SU-DHL-6 (cell line): Measurements from ENCODE around the gene TARS3.
"Not testable (repeated sequence)": the region's sequence is repeated elsewhere in the genome, so short reads cannot be mapped to it uniquely, and the experiment has no call there.

Source experiments
- H2AFZ ChIP-seq: fragments of 200-600 bp; sonication (generic); 2 replicates; pipeline ENCODE4 v1.6.1; 2014; ENCODE audit warnings: low read depth, mild to moderate bottlenecking, moderate library complexity, mixed read lengths, antibody characterized with exemption, low read length; ENCODE audit not compliant: severe bottlenecking
- H3F3A ChIP-seq: fragments of 200-600 bp; shearing (Covaris generic); 2 replicates; pipeline ENCODE4 v1.6.0; 2016; ENCODE audit warnings: antibody characterized with exemption, mild to moderate bottlenecking; ENCODE audit not compliant: insufficient read depth
- H3K27ac ChIP-seq: fragments of 200-600 bp; sonication (generic); 2 replicates; pipeline ENCODE4 v1.5.1; 2016; ENCODE audit warnings: low read depth, mild to moderate bottlenecking, low read length, moderate library complexity, mixed read lengths
- H3K27me3 ChIP-seq: fragments of 200-600 bp; sonication (generic), shearing (Covaris generic); 2 replicates; pipeline ENCODE4 v1.6.0; 2014; ENCODE audit warnings: mild to moderate bottlenecking, low read length
- H3K36me3 ChIP-seq: fragments of 200-600 bp; sonication (generic); 2 replicates; pipeline ENCODE4 v1.6.1; 2014; ENCODE audit warnings: mild to moderate bottlenecking, low read length, mixed read lengths
- H3K4me2 ChIP-seq: fragments of 300-600, 200-600 bp; shearing (Covaris generic), sonication (generic); 2 replicates; pipeline ENCODE4 v1.6.0; 2014; ENCODE audit warnings: low read length, low read depth, mild to moderate bottlenecking; ENCODE audit not compliant: poor library complexity, severe bottlenecking
- H3K4me3 ChIP-seq: fragments of 200-600 bp; sonication (generic); 2 replicates; pipeline ENCODE4 v1.5.1; 2014; ENCODE audit warnings: antibody characterized with exemption, low read length, mild to moderate bottlenecking, mixed read lengths; ENCODE audit not compliant: insufficient read depth, poor library complexity, severe bottlenecking
- H3K79me2 ChIP-seq: fragments of 200-600 bp; sonication (generic); 2 replicates; pipeline ENCODE4 v1.6.1; 2014; ENCODE audit warnings: mild to moderate bottlenecking, low read length, moderate library complexity; ENCODE audit not compliant: insufficient read depth
- H3K9ac ChIP-seq: fragments of 200-600 bp; sonication (generic); 2 replicates; pipeline ENCODE4 v1.7.0; 2014; ENCODE audit warnings: mild to moderate bottlenecking, low read length
- H3K9me2 ChIP-seq: fragments of 200-600 bp; sonication (generic); replicated peaks from 2 replicates; pipeline ENCODE4 v1.6.1; 2014; ENCODE audit warnings: low read length; ENCODE audit not compliant: insufficient read depth
- H3K9me3 ChIP-seq: fragments of 200-600 bp; sonication (generic); 2 replicates; pipeline ENCODE4 v1.6.1; 2014; ENCODE audit warnings: low read length, mixed read lengths; ENCODE audit not compliant: insufficient read depth
- H4K20me1 ChIP-seq: fragments of 200-600 bp; sonication (generic); 2 replicates; pipeline ENCODE4 v1.6.1; 2014; ENCODE audit warnings: low read depth, mild to moderate bottlenecking, antibody characterized with exemption, low read length, moderate library complexity, mixed read lengths
- CTCF ChIP-seq: fragments of 200-600 bp; sonication (generic); IDR thresholded peaks from one replicate; pipeline ENCODE4 v1.5.1; 2017; ENCODE audit warnings: antibody characterized with exemption, mild to moderate bottlenecking, low read length, moderate library complexity; ENCODE audit not compliant: insufficient read depth, poor library complexity, severe bottlenecking
- EZH2phosphoT487 ChIP-seq: fragments of 200-600 bp; sonication (generic), shearing (Covaris generic); conservative IDR thresholded peaks from 2 replicates; pipeline ENCODE4 v1.6.1; 2018; ENCODE audit warnings: mild to moderate bottlenecking, antibody characterized with exemption, low read length, moderate library complexity, mixed read lengths

The TARS3 gene

GRCh38 chr15:101637038-101637437 lies 87.2 kb downstream of the TARS3 start:
- peaks cover 4% of the 10 kb centered on the region; the same call in 1 of the 2 replicates for H4K20me1 ChIP-seq

GRCh38 chr15:101635944-101636727 lies 88.1 kb downstream of the TARS3 start:
- Histone ChIP-seq H3K4me3 (no peak overlapping the region), H3K27me3 (no peaks in the 10 kb centered on the region), H3F3A (no peaks in the 10 kb centered on the region), H3K4me2 (no peak overlapping the region), H4K20me1 (peaks cover 4% of the 10 kb centered on the region; the same call in 1 of the 2 replicates), H3K9ac (no peak overlapping the region), H2AFZ (no peak overlapping the region), H3K79me2 (no peaks in the 10 kb centered on the region; the same call in 1 of the 2 replicates), H3K9me3 (no peaks in the 10 kb centered on the region), H3K9me2 (no peaks in the 10 kb centered on the region), H3K27ac (no peak overlapping the region), H3K36me3 (no peaks in the 10 kb centered on the region)
- TF ChIP-seq EZH2phosphoT487 (no peak), CTCF (no peak)

More at GRCh38 chr15:101637038-101637437, 87.2 kb downstream of the TARS3 start:
- Histone ChIP-seq H3K36me3 (no peaks in the 10 kb centered on the region; the same call in 1 of the 2 replicates), H3K9me2 (no peaks in the 10 kb centered on the region), H3K4me3 (no peak overlapping the region), H3K27ac (no peak overlapping the region), H2AFZ (no peak overlapping the region), H3K4me2 (no peak overlapping the region), H3F3A (peaks cover 8% of the 10 kb centered on the region; the same call in 1 of the 2 replicates), H3K79me2 (no peaks in the 10 kb centered on the region; the same call in 1 of the 2 replicates), H3K9me3 (no peaks in the 10 kb centered on the region), H3K9ac (no peak overlapping the region), H3K27me3 (no peaks in the 10 kb centered on the region)
- TF ChIP-seq CTCF: no peak
- no peak for TF ChIP-seq EZH2phosphoT487

- Histone ChIP-seq H4K20me1 (no peaks in the 10 kb centered on the region), H3K4me2 (no peak overlapping the region), H3K36me3 (no peaks in the 10 kb centered on the region), H2AFZ (no peak overlapping the region), H3K9me2 (no peaks in the 10 kb centered on the region), H3K27me3 (no peaks in the 10 kb centered on the region), H3F3A (no peaks in the 10 kb centered on the region), H3K4me3 (no peak overlapping the region), H3K27ac (no peak overlapping the region), H3K9ac (no peak overlapping the region), H3K9me3 (no peaks in the 10 kb centered on the region), H3K79me2 (no peaks in the 10 kb centered on the region)
- no peak for TF ChIP-seq CTCF
- TF ChIP-seq EZH2phosphoT487: no peak
These were observed 90.9 kb downstream of the TARS3 start for GRCh38 chr15:101633356-101633755.

- not testable (repeated sequence) for H3K79me2 ChIP-seq, H3K4me3 ChIP-seq, H2AFZ ChIP-seq, H3K9me3 ChIP-seq, H4K20me1 ChIP-seq, H3K27ac ChIP-seq, H3K36me3 ChIP-seq, H3K9me2 ChIP-seq, H3F3A ChIP-seq, H3K9ac ChIP-seq, H3K27me3 ChIP-seq, H3K4me2 ChIP-seq
These were observed 97.5 kb downstream of the TARS3 start for GRCh38 chr15:101626729-101627128.
